Memory B cell (primary cell): ENCODE data around the gene SLC44A2.

Source experiments
- ATAC-seq: fragments of 150-1000 bp; cut with Tn5 transposase; 2 replicates; pipeline ENCODE4 v1.10.0; 2021; ENCODE audit warnings: low read depth, mild to moderate bottlenecking, moderate library complexity
- DNase-seq, 2 donors: peaks; one replicate each; pipeline ENCODE4 v3.0.0; 2022; ENCODE audit warnings: low spot score in 2 of 2
- H3K27ac Mint-ChIP-seq: one replicate; pipeline ENCODE4 v1.8.0; 2022; ENCODE audit warnings: mild to moderate bottlenecking, moderate library complexity, mixed read lengths
- H3K27me3 Mint-ChIP-seq: one replicate; pipeline ENCODE4 v1.8.0; 2022; ENCODE audit warnings: mixed read lengths
- H3K36me3 Mint-ChIP-seq: one replicate; pipeline ENCODE4 v1.8.0; 2022; ENCODE audit warnings: mild to moderate bottlenecking, mixed read lengths
- H3K4me1 Mint-ChIP-seq: one replicate; pipeline ENCODE4 v1.8.0; 2022; ENCODE audit warnings: mixed read lengths
- H3K4me3 Mint-ChIP-seq: one replicate; pipeline ENCODE4 v1.8.0; 2022; ENCODE audit warnings: mild to moderate bottlenecking, moderate library complexity, mixed read lengths
- H3K9me3 Mint-ChIP-seq: one replicate; pipeline ENCODE4 v1.8.0; 2022; ENCODE audit warnings: mixed read lengths

SLC44A2 gene

DNA sequence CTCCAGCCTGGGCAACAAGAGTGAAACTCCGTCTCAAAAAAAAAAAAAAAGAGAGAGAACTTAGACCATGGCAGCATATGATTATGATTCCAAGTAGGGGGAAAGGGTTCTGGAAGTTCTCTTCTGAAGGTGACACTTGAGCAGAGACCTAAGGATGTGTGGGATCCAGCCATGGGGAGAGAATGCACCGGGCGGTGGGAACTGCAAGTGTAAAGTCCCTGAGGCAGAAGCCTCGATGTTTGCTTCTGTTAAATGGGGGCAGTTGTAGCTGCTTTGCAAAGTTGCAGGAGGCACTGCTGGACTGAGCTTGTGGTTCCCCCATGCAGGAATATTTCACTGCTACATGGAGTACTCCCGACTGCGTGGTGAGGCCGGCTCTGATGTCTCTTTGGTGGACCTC, 9.1 kb downstream of the SLC44A2 start:
- peaks cover 43% of the 10 kb centered on the region for H3K36me3 Mint-ChIP-seq
- H3K9me3 Mint-ChIP-seq: no peaks in the 10 kb centered on the region
- DNase-seq (no peak), ATAC-seq (no peak)
- H3K27me3 Mint-ChIP-seq: no peaks in the 10 kb centered on the region
- no peak overlapping the region for H3K27ac Mint-ChIP-seq
- H3K4me3 Mint-ChIP-seq: no peak overlapping the region
- peaks cover 21% of the 10 kb centered on the region for H3K4me1 Mint-ChIP-seq

DNA sequence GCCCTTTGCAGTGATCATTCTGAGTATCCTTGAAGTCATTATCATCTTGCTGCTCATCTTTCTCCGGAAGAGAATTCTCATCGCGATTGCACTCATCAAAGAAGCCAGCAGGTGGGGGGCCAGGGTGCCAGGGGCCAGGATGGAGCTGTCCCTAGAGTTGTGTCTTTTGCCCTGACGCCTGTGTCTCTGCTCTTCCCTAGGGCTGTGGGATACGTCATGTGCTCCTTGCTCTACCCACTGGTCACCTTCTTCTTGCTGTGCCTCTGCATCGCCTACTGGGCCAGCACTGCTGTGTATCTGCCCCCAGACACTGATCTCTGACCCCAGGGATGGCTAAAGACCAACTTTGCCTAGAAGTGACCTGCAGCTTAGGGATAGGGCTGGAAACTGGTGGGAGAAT, 9.6 kb downstream of the SLC44A2 start:
- Mint-ChIP-seq H3K4me3 (no peak overlapping the region), H3K9me3 (no peaks in the 10 kb centered on the region), H3K36me3 (peaks cover 43% of the 10 kb centered on the region), H3K4me1 (peaks cover 22% of the 10 kb centered on the region), H3K27me3 (no peaks in the 10 kb centered on the region), H3K27ac (no peak overlapping the region)
- no peak for ATAC-seq
- no peak for DNase-seq

DNA sequence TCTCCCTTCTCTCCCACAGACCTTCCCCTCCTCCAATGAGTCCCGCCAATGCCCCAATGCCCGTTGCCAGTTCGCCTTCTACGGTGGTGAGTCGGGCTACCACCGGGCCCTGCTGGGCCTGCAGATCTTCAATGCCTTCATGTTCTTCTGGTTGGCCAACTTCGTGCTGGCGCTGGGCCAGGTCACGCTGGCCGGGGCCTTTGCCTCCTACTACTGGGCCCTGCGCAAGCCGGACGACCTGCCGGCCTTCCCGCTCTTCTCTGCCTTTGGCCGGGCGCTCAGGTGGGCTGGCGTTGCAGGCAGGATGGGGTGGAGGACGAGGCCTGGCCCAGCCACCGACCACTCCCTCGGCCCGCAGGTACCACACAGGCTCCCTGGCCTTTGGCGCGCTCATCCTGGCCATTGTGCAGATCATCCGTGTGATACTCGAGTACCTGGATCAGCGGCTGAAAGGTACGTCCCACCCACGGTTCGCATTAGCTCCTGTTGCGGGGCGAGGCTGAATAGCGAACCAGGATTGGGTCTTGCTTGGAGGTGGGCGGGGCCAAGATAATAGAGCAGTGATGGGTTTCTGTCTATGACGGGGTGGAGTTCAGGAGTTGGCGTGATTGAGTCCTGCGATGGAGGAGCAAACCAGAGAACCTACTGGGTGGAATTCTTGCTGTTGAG, 11.1 kb downstream of the SLC44A2 start:
- Mint-ChIP-seq H3K4me1 (peaks cover 22% of the 10 kb centered on the region), H3K9me3 (no peaks in the 10 kb centered on the region), H3K27ac (no peak overlapping the region), H3K36me3 (peaks cover 42% of the 10 kb centered on the region), H3K4me3 (no peak overlapping the region), H3K27me3 (no peaks in the 10 kb centered on the region)
- no peak for DNase-seq
- no peak for ATAC-seq

DNA sequence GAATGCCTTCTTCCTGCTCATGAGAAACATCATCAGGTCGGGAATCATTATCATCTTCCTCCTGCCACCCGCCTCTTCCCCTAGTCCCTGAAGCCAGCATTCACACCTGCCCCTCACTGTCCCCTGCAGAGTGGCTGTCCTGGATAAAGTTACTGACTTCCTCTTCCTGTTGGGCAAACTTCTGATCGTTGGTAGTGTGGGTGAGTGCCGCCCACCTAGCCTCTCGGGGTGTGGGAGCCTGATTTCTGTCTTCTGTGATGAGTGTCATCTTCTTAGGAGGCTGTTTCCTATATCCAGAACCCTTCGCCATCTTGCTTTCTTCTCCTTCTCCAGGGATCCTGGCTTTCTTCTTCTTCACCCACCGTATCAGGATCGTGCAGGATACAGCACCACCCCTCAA, 12.5 kb downstream of the SLC44A2 start:
- Mint-ChIP-seq H3K36me3 (peaks cover 45% of the 10 kb centered on the region), H3K27ac (no peak overlapping the region), H3K9me3 (no peaks in the 10 kb centered on the region), H3K27me3 (no peaks in the 10 kb centered on the region), H3K4me3 (no peak overlapping the region), H3K4me1 (peaks cover 19% of the 10 kb centered on the region)
- no peak for ATAC-seq
- no peak for DNase-seq

DNA sequence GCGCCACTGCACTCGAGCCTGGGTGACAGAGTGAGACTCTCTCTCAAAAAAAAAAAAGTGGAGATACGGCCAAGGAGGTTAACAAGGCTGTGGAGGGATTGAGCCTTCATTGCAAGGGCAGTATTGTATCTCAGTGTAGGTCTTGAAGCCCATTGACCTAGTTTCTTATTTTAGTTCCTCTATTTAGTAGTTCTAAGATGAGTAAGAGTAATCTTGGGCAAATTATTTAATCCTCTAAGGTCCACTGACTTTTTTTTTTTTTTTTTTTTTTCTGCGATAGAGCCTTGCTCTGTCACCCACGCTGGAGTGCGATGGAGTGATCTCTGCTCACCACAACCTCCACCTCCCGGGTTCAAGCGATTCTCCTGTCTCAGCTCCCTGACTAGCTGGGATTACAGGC, 14.5 kb downstream of the SLC44A2 start:
- Mint-ChIP-seq H3K4me1 (peaks cover 24% of the 10 kb centered on the region), H3K27ac (peak overlapping the region; percentile 88), H3K9me3 (no peaks in the 10 kb centered on the region), H3K4me3 (no peak overlapping the region), H3K27me3 (no peaks in the 10 kb centered on the region), H3K36me3 (peaks cover 41% of the 10 kb centered on the region)
- DNase-seq: peak in 1 of 2 donors; percentile 36
- ATAC-seq: peak; percentile 91

DNA sequence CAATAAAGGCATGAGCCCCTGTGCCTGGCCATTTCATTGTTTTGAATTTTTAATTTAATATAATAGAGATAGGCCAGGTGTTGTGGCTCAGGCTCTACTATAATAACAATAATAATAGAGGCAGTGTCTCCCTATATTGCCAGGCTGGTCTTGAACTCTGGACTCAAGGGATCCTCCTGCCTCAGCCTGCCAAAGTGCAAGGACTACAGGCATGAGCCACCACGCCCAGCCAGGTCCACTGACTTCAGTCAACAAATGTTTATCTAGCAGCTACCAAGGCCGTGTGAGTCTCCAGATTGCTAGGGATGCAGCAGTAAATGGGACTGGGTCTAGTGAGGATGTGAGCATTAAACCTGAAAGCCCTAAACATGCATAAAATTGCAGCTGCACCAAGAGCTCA, 15.0 kb downstream of the SLC44A2 start:
- Mint-ChIP-seq H3K4me1 (peaks cover 23% of the 10 kb centered on the region), H3K36me3 (peaks cover 36% of the 10 kb centered on the region), H3K9me3 (no peaks in the 10 kb centered on the region), H3K27me3 (no peaks in the 10 kb centered on the region), H3K27ac (no peak overlapping the region), H3K4me3 (no peak overlapping the region)
- ATAC-seq: no peak
- no peak for DNase-seq

DNA sequence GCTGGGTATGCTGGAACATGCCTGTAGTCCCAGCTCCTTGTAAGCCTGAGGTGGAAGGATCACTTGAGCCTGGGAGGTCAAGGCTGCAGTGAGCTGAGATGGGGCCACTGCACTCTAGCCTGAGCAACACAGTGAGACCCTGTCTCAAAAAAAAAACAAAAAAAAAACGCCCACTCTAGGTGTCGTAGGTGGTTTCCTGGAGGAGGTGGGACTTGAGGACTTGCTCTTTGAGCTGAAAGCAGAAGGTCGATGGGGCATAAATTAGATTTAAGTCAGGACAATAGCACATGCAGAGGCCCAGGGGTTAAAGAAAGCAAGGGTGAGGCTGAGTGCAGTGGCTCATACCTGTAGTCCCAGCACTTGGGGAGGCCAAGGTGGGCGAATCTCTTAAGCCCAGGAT, 15.9 kb downstream of the SLC44A2 start:
- Mint-ChIP-seq H3K4me3 (no peak overlapping the region), H3K36me3 (peaks cover 30% of the 10 kb centered on the region), H3K4me1 (peaks cover 22% of the 10 kb centered on the region), H3K9me3 (no peaks in the 10 kb centered on the region), H3K27ac (peak overlapping the region; percentile 62), H3K27me3 (no peaks in the 10 kb centered on the region)
- DNase-seq (no peak), ATAC-seq (no peak)

DNA sequence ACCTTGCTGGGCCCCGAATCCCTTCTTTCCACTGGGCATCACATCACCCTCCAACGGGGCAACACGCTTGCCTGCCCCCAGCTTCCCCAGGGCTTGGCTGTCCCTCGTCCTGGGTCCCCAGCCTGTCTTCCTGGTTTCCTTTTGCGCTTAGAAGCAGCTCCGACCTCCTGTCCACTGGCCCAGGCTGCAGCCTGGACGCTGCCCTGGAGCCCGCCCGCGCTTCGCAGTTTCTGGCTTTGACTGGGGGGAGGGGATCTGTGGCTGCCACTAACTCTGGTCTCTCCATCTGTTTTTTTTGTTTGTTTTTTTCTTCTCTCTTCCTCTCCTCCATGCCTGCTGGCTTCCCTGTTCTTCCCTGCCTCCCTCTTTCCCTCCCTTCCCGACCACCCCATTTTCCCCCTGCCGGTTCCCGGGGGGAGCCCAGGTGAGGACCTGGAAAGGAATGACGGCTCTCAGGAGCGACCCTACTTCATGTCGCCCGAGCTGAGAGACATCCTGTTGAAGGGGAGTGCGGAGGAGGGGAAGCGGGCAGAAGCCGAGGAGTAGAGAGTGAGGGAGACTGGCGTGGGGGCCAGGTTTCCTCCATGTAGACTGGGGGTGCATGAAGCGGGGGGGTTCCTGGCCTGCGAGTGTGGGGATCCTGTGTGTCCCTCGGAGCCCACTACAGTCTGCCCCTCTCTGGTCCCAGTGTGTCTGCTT, 17.3 kb downstream of the SLC44A2 start:
- Mint-ChIP-seq H3K4me3 (no peak overlapping the region), H3K27me3 (no peaks in the 10 kb centered on the region), H3K9me3 (no peaks in the 10 kb centered on the region), H3K4me1 (peaks cover 19% of the 10 kb centered on the region), H3K27ac (peak overlapping the region; percentile 72), H3K36me3 (peaks cover 21% of the 10 kb centered on the region)
- DNase-seq: no peak
- ATAC-seq: no peak

DNA sequence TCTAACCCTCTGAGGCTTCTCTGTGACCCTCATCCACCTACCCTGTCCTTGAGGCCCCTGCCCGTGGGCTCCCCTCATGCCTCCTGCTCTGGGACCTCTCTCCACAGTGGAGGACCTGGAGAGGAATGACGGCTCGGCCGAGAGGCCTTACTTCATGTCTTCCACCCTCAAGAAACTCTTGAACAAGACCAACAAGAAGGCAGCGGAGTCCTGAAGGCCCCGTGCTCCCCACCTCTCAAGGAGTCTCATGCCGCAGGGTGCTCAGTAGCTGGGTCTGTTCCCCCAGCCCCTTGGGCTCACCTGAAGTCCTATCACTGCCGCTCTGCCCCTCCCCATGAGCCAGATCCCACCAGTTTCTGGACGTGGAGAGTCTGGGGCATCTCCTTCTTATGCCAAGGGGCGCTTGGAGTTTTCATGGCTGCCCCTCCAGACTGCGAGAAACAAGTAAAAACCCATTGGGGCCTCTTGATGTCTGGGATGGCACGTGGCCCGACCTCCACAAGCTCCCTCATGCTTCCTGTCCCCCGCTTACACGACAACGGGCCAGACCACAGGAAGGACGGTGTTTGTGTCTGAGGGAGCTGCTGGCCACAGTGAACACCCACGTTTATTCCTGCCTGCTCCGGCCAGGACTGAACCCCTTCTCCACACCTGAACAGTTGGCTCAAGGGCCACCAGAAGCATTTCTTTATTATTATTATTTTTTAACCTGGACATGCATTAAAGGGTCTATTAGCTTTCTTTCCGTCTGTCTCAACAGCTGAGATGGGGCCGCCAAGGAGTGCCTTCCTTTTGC, 18.0 kb downstream of the SLC44A2 start:
- Mint-ChIP-seq H3K9me3 (no peaks in the 10 kb centered on the region), H3K27ac (peak overlapping the region; percentile 72), H3K27me3 (no peaks in the 10 kb centered on the region), H3K4me3 (no peak overlapping the region), H3K4me1 (peaks cover 14% of the 10 kb centered on the region), H3K36me3 (peaks cover 15% of the 10 kb centered on the region)
- ATAC-seq (no peak), DNase-seq (no peak)

DNA sequence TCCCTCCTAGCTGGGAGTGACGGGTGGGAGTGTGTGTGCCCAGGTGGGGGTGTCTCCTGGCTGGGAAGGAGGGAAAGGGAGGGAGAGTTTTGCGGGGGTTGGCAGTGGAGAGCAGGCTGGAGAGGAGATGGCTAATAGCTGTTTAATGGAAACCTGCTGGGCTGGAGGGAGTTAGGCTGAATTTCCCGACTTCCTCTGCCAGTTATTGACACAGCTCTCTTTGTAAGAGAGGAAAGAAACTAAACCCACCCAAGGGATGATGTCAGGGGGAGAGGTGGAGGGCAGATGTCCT, 18.6 kb downstream of the SLC44A2 start:
- no peak for ATAC-seq

DNA sequence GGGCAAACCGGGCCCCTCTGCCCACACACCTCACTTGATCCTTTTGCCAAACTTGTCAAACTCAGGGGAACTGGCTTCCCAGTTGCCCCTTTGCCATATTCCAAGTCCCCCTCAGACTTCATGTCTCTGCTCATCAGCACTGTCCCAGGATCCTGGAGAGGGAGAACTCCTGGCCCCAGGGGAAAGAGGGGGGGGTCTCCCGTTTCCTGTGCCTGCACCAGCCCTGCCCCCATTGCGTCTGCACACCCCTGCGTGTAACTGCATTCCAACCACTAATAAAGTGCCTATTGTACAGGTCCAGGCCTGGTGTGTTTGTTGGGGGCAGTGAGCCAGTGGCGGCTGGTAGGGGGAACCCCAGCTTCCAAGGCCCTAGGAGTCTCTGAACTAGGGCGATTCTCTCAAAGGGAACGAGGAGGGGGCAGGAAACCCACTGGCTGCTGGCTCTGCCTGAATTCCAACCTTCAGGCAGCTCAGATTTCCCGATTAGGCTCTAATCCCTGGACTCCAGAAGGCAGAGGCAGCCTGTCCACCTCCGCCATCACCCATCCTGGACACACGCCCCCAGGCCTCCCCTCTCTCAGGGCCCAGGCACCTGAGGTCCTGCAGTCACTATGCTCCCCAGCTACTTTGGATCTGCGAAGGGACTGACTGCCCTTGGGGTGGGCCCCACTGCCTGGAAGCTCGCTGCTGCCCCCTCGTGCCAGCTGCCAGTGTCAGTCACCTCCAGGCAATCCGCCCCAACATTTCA, 19.1 kb downstream of the SLC44A2 start:
- peak overlapping the region; percentile 36 for H3K27ac Mint-ChIP-seq
- no peaks in the 10 kb centered on the region for H3K9me3 Mint-ChIP-seq
- ATAC-seq: peak; percentile 79
- H3K36me3 Mint-ChIP-seq: peaks cover 11% of the 10 kb centered on the region
- peak; percentile 83 to 85 for DNase-seq
- H3K4me1 Mint-ChIP-seq: peaks cover 11% of the 10 kb centered on the region
- no peaks in the 10 kb centered on the region for H3K27me3 Mint-ChIP-seq
- H3K4me3 Mint-ChIP-seq: no peak overlapping the region

More for the DNA sequence above, 18.6 kb downstream of the SLC44A2 start:
- no peak overlapping the region for H3K4me3 Mint-ChIP-seq
- no peak for DNase-seq
- no peaks in the 10 kb centered on the region for H3K9me3 Mint-ChIP-seq
- peak overlapping the region; percentile 36 for H3K27ac Mint-ChIP-seq
- peaks cover 16% of the 10 kb centered on the region for H3K4me1 Mint-ChIP-seq
- no peaks in the 10 kb centered on the region for H3K27me3 Mint-ChIP-seq
- H3K36me3 Mint-ChIP-seq: peaks cover 15% of the 10 kb centered on the region

DNA sequence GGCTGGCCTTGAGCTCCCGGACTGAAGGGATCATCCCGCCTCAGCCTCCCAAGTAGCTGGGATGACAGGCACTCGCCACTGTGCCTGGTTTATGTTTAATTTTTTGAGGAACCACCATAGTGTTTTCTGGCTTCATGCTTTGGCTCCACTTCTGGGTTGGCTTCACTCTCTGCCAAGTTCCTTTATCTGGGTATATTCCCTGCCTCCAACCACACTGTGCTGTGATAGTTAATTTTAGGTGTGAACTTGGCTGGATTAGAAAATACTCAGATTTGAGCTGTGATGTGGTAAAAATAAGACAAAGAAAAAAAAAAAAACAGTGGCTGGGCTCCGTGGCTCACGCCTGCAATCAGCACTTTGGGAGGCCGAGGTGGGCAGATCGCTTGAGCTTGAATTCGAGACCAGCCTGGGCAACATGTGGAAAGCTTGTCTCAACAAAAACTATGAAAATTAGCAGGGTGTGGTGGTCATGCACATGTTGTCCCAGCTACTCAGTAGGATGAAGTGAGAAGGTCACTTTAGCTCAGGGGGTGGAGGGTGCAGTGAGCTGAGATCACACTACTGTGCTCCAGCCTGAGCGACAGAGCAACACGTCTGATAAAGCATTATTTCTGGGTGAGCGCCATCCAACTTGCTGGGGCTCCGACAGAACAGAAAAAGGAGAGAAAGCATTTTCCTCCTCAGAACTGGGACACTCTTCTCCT, 21.3 kb downstream of the SLC44A2 start:
- peaks cover 8% of the 10 kb centered on the region for H3K36me3 Mint-ChIP-seq
- no peak for DNase-seq
- ATAC-seq: no peak
- no peak overlapping the region for H3K27ac Mint-ChIP-seq
- H3K9me3 Mint-ChIP-seq: no peaks in the 10 kb centered on the region
- H3K4me1 Mint-ChIP-seq: peaks cover 10% of the 10 kb centered on the region
- H3K4me3 Mint-ChIP-seq: no peak overlapping the region
- H3K27me3 Mint-ChIP-seq: no peaks in the 10 kb centered on the region

DNA sequence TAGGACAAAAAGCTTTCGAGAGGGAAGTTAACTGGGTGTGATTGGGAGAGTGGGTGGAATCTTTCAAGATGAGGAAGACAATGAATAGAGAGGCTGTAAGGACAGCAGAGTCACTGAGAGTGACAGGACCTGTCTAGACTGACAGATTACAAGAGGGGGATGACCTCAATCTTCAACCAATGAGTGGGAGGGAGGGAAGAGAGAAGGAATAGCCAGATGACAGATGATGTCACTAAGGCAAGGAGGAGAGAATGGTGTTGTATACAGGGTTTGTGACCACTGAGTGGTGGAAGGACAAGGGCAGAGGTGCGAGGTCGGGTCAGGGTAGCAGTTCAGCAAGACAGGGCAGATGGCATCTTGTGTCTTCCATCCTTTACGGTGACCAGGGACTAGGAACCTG, 23.0 kb downstream of the SLC44A2 start:
- ATAC-seq: no peak
- Mint-ChIP-seq H3K4me3 (no peak overlapping the region), H3K27ac (peak overlapping the region; percentile 62), H3K9me3 (no peaks in the 10 kb centered on the region), H3K36me3 (peaks cover 3% of the 10 kb centered on the region), H3K27me3 (no peaks in the 10 kb centered on the region), H3K4me1 (peaks cover 16% of the 10 kb centered on the region)
- no peak for DNase-seq
